K562 (cell line): Measurements from ENCODE around the gene IGF2R. TPM values are rescaled to one million over a fixed set of nuclear protein-coding genes. Genes with fewer than 3 reads are reported as not detected.
"Not testable (repeated sequence)": the region's sequence is repeated elsewhere in the genome, so short reads cannot be mapped to it uniquely, and the experiment has no call there.

Experiments used
- ATAC-seq: fragments of 200-7000 bp; cut with Tn5 transposase; 3 replicates; pipeline ENCODE4 v1.9.1; 2020; ENCODE audit warnings: moderate library complexity
- BruUV-seq: library from RNA; stranded (reverse); fragments of 400-500 nt; replicated peaks from 2 replicates; lab custom pipeline; 2021; lab: Mats Ljungman, UMichigan
- CTCF ChIA-PET: fragments of 300-600 bp; formaldehyde crosslinking; extraction: SDS; loops from one replicate; lab custom pipeline; 2021; ENCODE audit warnings: low intra/inter-chr PET ratio; lab: Yijun Ruan, JAX
- POLR2A ChIA-PET: fragments of 300-600, 350-650 bp; sonication (Branson Sonifier 250); formaldehyde crosslinking; extraction: SDS; loops from one replicate; lab custom pipeline; 2021; ENCODE audit warnings: antibody characterized with exemption, inconsistent platforms; lab: Yijun Ruan, JAX
- DNase-seq, 4 experiments: peaks; one replicate each; pipeline versions ENCODE4 v3.0.0 to v3.0.0-alpha.2; 2011 to 2018; ENCODE audit warnings: low spot score in 3 of 4, mixed read lengths in 3 of 4; ENCODE audit errors: extremely low read depth in 1 of 4
- FAIRE-seq: peaks from 2 replicates; lab custom pipeline; 2011; peaks lifted over from hg19 to GRCh38; lab: Jason Lieb, UNC
- H2AFZ ChIP-seq: 2 replicates; pipeline ENCODE4 v1.6.0; 2011; ENCODE audit warnings: low read depth, low read length, control low read depth, inconsistent platforms
- H3K27ac ChIP-seq: fragments of 200-600 bp; 3 replicates; pipeline ENCODE4 v1.8.0; 2011; ENCODE audit warnings: low read depth, mild to moderate bottlenecking, control low read depth, inconsistent platforms, low read length, moderate library complexity, mixed read lengths; ENCODE audit errors: extremely low read depth
- H3K27me3 ChIP-seq, 2 experiments: fragments of 300-600 bp in 1 of 2; 2 replicates in 1 of 2; 3 replicates in 1 of 2; pipeline versions ENCODE4 v1.6.0 to v1.8.0; 2011; ENCODE audit warnings: inconsistent platforms in 2 of 2, low read length in 2 of 2, mild to moderate bottlenecking in 1 of 2, mixed read lengths in 1 of 2, moderate library complexity in 1 of 2; ENCODE audit not compliant: control insufficient read depth in 2 of 2, insufficient read depth in 2 of 2
- H3K36me3 ChIP-seq: fragments of 300-600 bp; 3 replicates; pipeline ENCODE4 v1.8.0; 2011; ENCODE audit warnings: mild to moderate bottlenecking, low read length, inconsistent platforms; ENCODE audit not compliant: control insufficient read depth, insufficient read depth
- H3K4me1 ChIP-seq, 2 experiments: fragments of 200-600 bp in 1 of 2; replicated peaks in 1 of 2; 2 replicates in 1 of 2; 3 replicates in 1 of 2; pipeline versions ENCODE4 v1.5.1 to v1.8.0; 2011; ENCODE audit warnings: inconsistent platforms in 2 of 2, low read length in 2 of 2, mild to moderate bottlenecking in 1 of 2, mixed read lengths in 1 of 2, moderate library complexity in 1 of 2; ENCODE audit not compliant: control insufficient read depth in 2 of 2, insufficient read depth in 2 of 2
- H3K4me2 ChIP-seq: 2 replicates; pipeline ENCODE4 v1.6.1; 2011; ENCODE audit warnings: low read length, control low read depth, inconsistent platforms, mixed read lengths; ENCODE audit not compliant: insufficient read depth
- H3K4me3 ChIP-seq: fragments of 200-600 bp; sonication (generic), shearing (Covaris generic); 2 replicates; pipeline ENCODE4 v1.5.1; 2016; ENCODE audit warnings: control low read depth, inconsistent platforms
- H3K79me2 ChIP-seq: fragments of 200-600 bp; 3 replicates; pipeline ENCODE4 v1.8.0; 2011; ENCODE audit warnings: low read length, inconsistent platforms; ENCODE audit not compliant: control insufficient read depth, insufficient read depth
- H3K9ac ChIP-seq, 2 experiments: 2 replicates each; pipeline versions ENCODE4 v1.6.0 to v1.6.1; 2011; ENCODE audit warnings: low read depth in 2 of 2, low read length in 2 of 2, control low read depth in 1 of 2, inconsistent platforms in 1 of 2, mild to moderate bottlenecking in 1 of 2, mixed read lengths in 1 of 2; ENCODE audit not compliant: insufficient read depth in 1 of 2
- H3K9me1 ChIP-seq: one replicate; pipeline ENCODE4 v1.6.0; 2011; ENCODE audit warnings: inconsistent platforms, mild to moderate bottlenecking, low read length, moderate library complexity; ENCODE audit not compliant: control insufficient read depth, insufficient read depth
- H3K9me3 ChIP-seq: replicated peaks from 2 replicates; pipeline ENCODE4 v1.5.1; 2011; ENCODE audit warnings: low read depth, low read length, inconsistent platforms; ENCODE audit not compliant: control insufficient read depth, insufficient read depth
- H4K20me1 ChIP-seq: replicated peaks from 2 replicates; pipeline ENCODE4 v1.6.1; 2011; ENCODE audit warnings: low read length, inconsistent platforms, mixed read lengths; ENCODE audit not compliant: control insufficient read depth, insufficient read depth
- FOSL1 ChIP-seq: fragments of 200-800 bp; sonication (Bioruptor generic); conservative IDR thresholded peaks from 2 replicates; pipeline ENCODE4 v1.6.1; 2016; ENCODE audit warnings: missing genetic modification characterization, missing compliant biosample characterization
- JUN ChIP-seq, 2 experiments: sonication (generic) in 1 of 2; formaldehyde crosslinking in 1 of 2; IDR thresholded peaks; 2 replicates each; pipeline versions ENCODE4 v1.6.1 to v1.8.0; 2012 to 2022; ENCODE audit warnings: borderline replicate concordance in 2 of 2, mild to moderate bottlenecking in 2 of 2, improper control_type of control experiment in 1 of 2, low read depth in 1 of 2, low read length in 1 of 2, missing genetic modification reagents in 1 of 2
- RFX1 ChIP-seq: fragments of 450-650 bp; IDR thresholded peaks from 2 replicates; pipeline ENCODE4 v1.6.1; 2016; ENCODE audit warnings: mild to moderate bottlenecking, moderate library complexity
- WGBS: fragments of 100-300 bp; shearing (Covaris generic); methylation state at CpG from one replicate; pipeline ENCODE4 v1.1.6; 2016; ENCODE audit warnings: low coverage, mixed read lengths; ENCODE audit not compliant: insufficient coverage; ENCODE audit errors: missing lambda C conversion rate; 5-methylcytosine and 5-hydroxymethylcytosine counted together
- in situ Hi-C: fragments of 300-500 bp; cut with MboI; formaldehyde crosslinking; loops from 4 replicates; pipeline ENCODE4 v1.15.0; 2018; ENCODE audit warnings: inconsistent platforms, mixed read lengths
- intact Hi-C: fragments of 100-400 bp; cut with micrococcal nuclease; formaldehyde crosslinking; loops from 2 replicates; pipeline ENCODE4 v1.14.2; 2022
- polyA plus RNA-seq, 8 experiments: library from polyadenylated mRNA; depleted of rRNA in 4 of 8; stranded (reverse) in 5 of 8; unstranded in 3 of 8; fragments of >200 nt; fragmentation: Nextera tagmentation in 2 of 8; fragmentation: Illumina TruSeq in 1 of 8; extraction: Ambion mirVana in 2 of 8; extraction: Trizol in 1 of 8; gene quantifications; 2 replicates each; pipeline versions ENCODE4 v1.2.1 to v1.2.3, GENCODE V29; 2011 to 2014; ENCODE audit warnings: inconsistent platforms in 1 of 8, missing spikeins in 1 of 8
- total RNA-seq, 7 experiments: library from RNA; depleted of rRNA in 6 of 7; stranded (reverse); fragments of >200 nt in 6 of 7; fragmentation: Illumina TruSeq in 2 of 7; extraction: Trizol in 2 of 7; gene quantifications; 2 replicates each; pipeline versions ENCODE4 v1.2.1 to v1.2.3, GENCODE V29; 2011 to 2021; ENCODE audit warnings: low replicate concordance in 1 of 7
- TF ChIP-seq, protein P1 (sequence below), 2 experiments: fragments of 450-650 bp in 1 of 2; sonication (generic) in 1 of 2; formaldehyde crosslinking in 1 of 2; IDR thresholded peaks in 1 of 2; conservative IDR thresholded peaks in 1 of 2; 2 replicates each; pipeline versions ENCODE4 v1.6.1 to v1.8.1; 2016 to 2023; ENCODE audit warnings: mild to moderate bottlenecking in 2 of 2, moderate library complexity in 2 of 2, inconsistent platforms in 1 of 2, missing genetic modification reagents in 1 of 2

The IGF2R gene
- total and polyA plus RNA-seq, 9 of the 15 experiments (the other 6 are each of a cell fraction or from before 2014, with no cell fraction given): 3.5 to 92.3 (median 34.5) TPM

DNA sequence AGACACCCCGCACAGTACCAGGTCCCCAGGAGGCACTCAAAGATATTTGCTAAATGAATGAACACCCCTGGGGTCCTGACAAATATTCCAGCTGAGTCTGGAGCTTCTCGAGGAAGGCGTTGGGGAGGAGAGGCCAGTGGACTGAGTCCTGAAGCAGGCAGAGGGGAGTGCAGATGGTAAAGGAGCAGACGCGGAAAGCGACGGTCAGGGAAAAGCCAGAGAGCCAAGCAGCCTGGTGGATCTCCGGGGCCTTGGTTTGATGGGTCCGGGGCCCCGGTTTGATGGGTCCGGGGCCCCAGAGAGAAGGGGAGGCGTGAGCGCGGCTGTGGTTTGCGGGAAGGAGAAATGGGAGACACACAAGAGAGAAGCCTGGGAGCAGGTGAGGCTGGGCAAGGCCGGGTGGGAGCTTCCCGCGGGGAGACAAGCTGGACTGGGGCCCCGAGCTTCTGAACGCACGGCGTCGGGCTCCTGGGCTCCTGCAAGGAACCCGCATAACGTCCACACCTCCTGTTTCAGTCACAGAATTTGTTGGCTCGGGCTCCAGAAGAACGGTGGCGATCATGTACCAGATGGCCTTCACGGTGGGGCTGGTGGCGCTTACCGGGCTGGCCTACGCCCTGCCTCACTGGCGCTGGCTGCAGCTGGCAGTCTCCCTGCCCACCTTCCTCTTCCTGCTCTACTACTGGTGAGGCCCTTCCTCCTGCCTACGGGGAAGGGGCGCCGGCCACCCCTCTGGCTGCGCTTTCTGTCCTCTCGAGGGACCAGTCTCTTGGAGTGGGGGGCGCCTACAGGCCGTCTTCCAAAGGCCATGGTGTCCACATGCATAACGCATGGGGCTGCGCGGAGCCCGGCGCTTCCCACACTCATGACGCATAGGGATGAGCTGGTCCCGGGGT lies 164.8 kb downstream of the IGF2R start:
- H3K27ac ChIP-seq: no peak overlapping the region
- WGBS: 16% methylated on average over 41 of the region's 47 CpGs
- no peaks in the 10 kb centered on the region for H3K36me3 ChIP-seq
- H3K4me3 ChIP-seq: no peak overlapping the region
- CTCF ChIA-PET: no interaction called here
- H3K27me3 ChIP-seq: peaks cover 55 to 79% of the 10 kb centered on the region in 2 experiments
- no peaks in the 10 kb centered on the region for H3K9me1 ChIP-seq
- peaks cover 0 to 13% of the 10 kb centered on the region in 2 experiments; a peak in 1 of 5 replicates for H3K4me1 ChIP-seq
- no peak overlapping the region for H3K9ac ChIP-seq
- no peaks in the 10 kb centered on the region for H3K9me3 ChIP-seq
- no peak for ATAC-seq
- no peaks in the 10 kb centered on the region for H3K79me2 ChIP-seq
- H2AFZ ChIP-seq: no peak overlapping the region
- 0 out of 2 replicates have a peak, but pooled peaks cover 11% of the 10 kb centered on the region for H4K20me1 ChIP-seq
- TF ChIP-seq RFX1: no peak
- TF ChIP-seq, all 486 proteins: peak for 0
- no peak for DNase-seq
- BruUV-seq: no TSS peak
- in situ Hi-C loops: no loop called here
- intact Hi-C loops: no loop called here
- POLR2A ChIA-PET: no interaction called here
- H3K4me2 ChIP-seq: no peak overlapping the region
- no peak for FAIRE-seq

DNA sequence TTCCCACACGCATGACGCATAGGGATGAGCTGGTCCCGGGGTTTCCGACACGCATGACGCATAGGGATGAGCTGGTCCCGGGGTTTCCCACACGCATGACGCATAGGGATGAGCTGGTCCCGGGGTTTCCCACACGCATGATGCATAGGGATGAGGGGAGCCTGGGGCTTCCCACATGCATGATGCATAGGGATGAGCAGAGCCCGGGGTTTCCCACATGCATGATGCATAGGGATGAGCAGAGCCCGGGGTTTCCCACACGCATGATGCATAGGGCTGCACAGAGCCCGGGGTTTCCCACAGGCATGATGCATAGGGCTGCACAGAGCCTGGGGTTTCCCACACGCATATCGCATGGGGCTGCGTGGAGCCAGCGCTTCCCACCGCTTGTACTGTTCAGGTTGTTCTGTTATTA lies 165.5 kb downstream of the IGF2R start:
- H3K36me3 ChIP-seq; H3K4me2 ChIP-seq; POLR2A ChIA-PET; BruUV-seq; in situ Hi-C loops; H3K9me3 ChIP-seq; ATAC-seq; H3K27ac ChIP-seq; H3K79me2 ChIP-seq; H3K9ac ChIP-seq; H2AFZ ChIP-seq; H3K9me1 ChIP-seq; FAIRE-seq; CTCF ChIA-PET; H3K4me3 ChIP-seq; intact Hi-C loops; DNase-seq; TF ChIP-seq JUN (CRISPR knock-in tag; IDR thresholded peaks at IDR 0.05; ENCODE audit: borderline replicate concordance): not testable (repeated sequence)
- WGBS: 17% methylated on average over 19 of the region's 20 CpGs
- TF ChIP-seq, protein P1, sequence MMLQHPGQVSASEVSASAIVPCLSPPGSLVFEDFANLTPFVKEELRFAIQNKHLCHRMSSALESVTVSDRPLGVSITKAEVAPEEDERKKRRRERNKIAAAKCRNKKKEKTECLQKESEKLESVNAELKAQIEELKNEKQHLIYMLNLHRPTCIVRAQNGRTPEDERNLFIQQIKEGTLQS (IDR thresholded peaks at IDR 0.05): 0 out of 2 replicates have a peak, but pooled peaks have one; percentile 21
- TF ChIP-seq, protein P1 (CRISPR knock-in tag; conservative IDR thresholded peaks at IDR 0.05): not testable (repeated sequence)
- TF ChIP-seq JUN (IDR thresholded peaks at IDR 0.05; ENCODE audit: borderline replicate concordance, low read depth, low read length) (peak; percentile 27; the same call in 1 of the 2 replicates), FOSL1 (tag) (peak; percentile 64)
- Histone ChIP-seq H3K4me1 (peaks cover 0 to 13% of the 10 kb centered on the region in 2 experiments; a peak in 1 of 5 replicates), H3K27me3 (peaks cover 50 to 80% of the 10 kb centered on the region in 2 experiments), H4K20me1 (0 out of 2 replicates have a peak, but pooled peaks cover 11% of the 10 kb centered on the region)
